Psoas muscle (tissue), 8 donors: ENCODE results near the gene ATP13A1. TPM values are rescaled to one million over a fixed set of nuclear protein-coding genes. Genes with fewer than 3 reads are reported as not detected.

Experiments
- ATAC-seq, 4 donors: fragments of 200-7000 bp; cut with Tn5 transposase; one replicate each; pipeline ENCODE4 v1.9.1; 2020; ENCODE audit warnings: moderate library complexity in 3 of 4, mild to moderate bottlenecking in 2 of 4
- DNase-seq, 2 donors: peaks; one replicate each; pipeline ENCODE4 v3.0.0-alpha.2; 2020
- H3K27ac ChIP-seq: fragments of 200-600 bp; one replicate; pipeline ENCODE4 v1.8.0; 2022
- H3K27me3 ChIP-seq, 3 donors: fragments of 200-600 bp in 1 of 3; one replicate each; pipeline versions ENCODE4 v1.6.1 to v1.8.0; 2013 to 2022; ENCODE audit warnings: low read length in 2 of 3, mild to moderate bottlenecking in 2 of 3, moderate library complexity in 1 of 3; ENCODE audit not compliant: insufficient read depth in 3 of 3
- H3K36me3 ChIP-seq, 2 donors: fragments of 200-600 bp in 1 of 2; one replicate each; pipeline versions ENCODE4 v1.6.1 to v1.8.0; 2013 to 2022; ENCODE audit warnings: low read depth in 1 of 2, mild to moderate bottlenecking in 1 of 2, moderate library complexity in 1 of 2; ENCODE audit not compliant: insufficient read depth in 1 of 2
- H3K4me1 ChIP-seq: fragments of 200-600 bp; one replicate; pipeline ENCODE4 v1.8.0; 2022
- H3K4me3 ChIP-seq: fragments of 200-600 bp; one replicate; pipeline ENCODE4 v1.8.0; 2022; ENCODE audit warnings: mild to moderate bottlenecking
- H3K9me3 ChIP-seq: fragments of 200-600 bp; one replicate; pipeline ENCODE4 v1.8.0; 2022
- CTCF ChIP-seq: fragments of 200-600 bp; IDR thresholded peaks from one replicate; pipeline ENCODE4 v1.8.0; 2022; ENCODE audit warnings: antibody characterized with exemption
- WGBS, 3 donors: extraction: QIAGEN DNeasy Blood & Tissue Kit; methylation state at CpG; one replicate each; pipeline versions ENCODE4 v1.1.6 to v1.1.7; 2013; 5-methylcytosine and 5-hydroxymethylcytosine counted together
- intact Hi-C, 2 donors: fragments of 100-400 bp; cut with DNase I; formaldehyde crosslinking; loops; one replicate each; pipeline versions ENCODE4 v1.11.0 to v1.14.2; 2022
- polyA plus RNA-seq, 3 donors: library from polyadenylated mRNA; stranded (reverse); fragments of 200-250 nt; gene quantifications; one replicate each; pipeline ENCODE4 v1.2.3, GENCODE V29; 2013
- total RNA-seq, 4 donors: library from RNA; stranded (reverse); fragmentation: NEBNext Ultra II Directional in 2 of 4; extraction: Animal tissue kit (Norgen Biotek cat#: 25700) in 2 of 4; gene quantifications; one replicate each; pipeline versions ENCODE4 v1.2.1 to v1.2.4, GENCODE V29; 2021 to 2023
- donor health status: healthy with polysubstance abuse.
- donor health status: DM: no; HTN: no; CAD: no; lungs with moderate emphysema.
- donor health status: Bipolar disorder and iron deficiency.
- donor health status: healthy.
- donor health status: DM: yes; HTN: yes; CAD: no.
- donor health status: DM: no; HTN: no; CAD: no.
- donor health status: DM: no; HTN: no; CAD: no.
- donor health status: DM: yes; HTN: yes; CAD: no.

ATP13A1 gene
- total and polyA plus RNA-seq, 7 donors, result 15.4 to 27.5 (median 20.6) TPM

- H3K4me1 ChIP-seq, result no peaks in the 10 kb centered on the region
- DNase-seq, result no peak
- peaks cover 19 to 100% of the 10 kb centered on the region in 2 donors for H3K36me3 ChIP-seq
- H3K9me3 ChIP-seq, result no peaks in the 10 kb centered on the region
- WGBS, 3 donors, result 90 to 92% (median 92%) methylated on average over 24 of the region's 24 CpGs
- TF ChIP-seq CTCF, result no peak
- intact Hi-C loops, result no loop called here
- no peak overlapping the region for H3K27ac ChIP-seq
- no peak for ATAC-seq
- H3K27me3 ChIP-seq, result no peaks in the 10 kb centered on the region
- no peak overlapping the region for H3K4me3 ChIP-seq
Measured at GRCh38 chr19:19652482-19653295, 10.8 kb downstream of the ATP13A1 start.

- Histone ChIP-seq H3K27ac (no peak overlapping the region), H3K36me3 (peaks cover 17 to 100% of the 10 kb centered on the region in 2 donors), H3K27me3 (no peaks in the 10 kb centered on the region), H3K4me3 (no peak overlapping the region), H3K4me1 (no peaks in the 10 kb centered on the region), H3K9me3 (no peaks in the 10 kb centered on the region)
- ATAC-seq (peak in 2 of 4 donors; percentile 19 to 23), DNase-seq (no peak)
- TF ChIP-seq CTCF, result no peak
- intact Hi-C loops, result no loop called here
- 39 to 45% (median 41%) methylated on average over 13 of the region's 13 CpGs for WGBS, 3 donors
Measured at GRCh38 chr19:19651076-19651475, 12.4 kb downstream of the ATP13A1 start.

- 37 to 54% (median 38%) methylated on average over 9 of the region's 9 CpGs for WGBS, 3 donors
- no peak for TF ChIP-seq CTCF
- H3K9me3 ChIP-seq, result no peaks in the 10 kb centered on the region
- intact Hi-C loops, result no loop called here
- H3K4me3 ChIP-seq, result no peak overlapping the region
- peak overlapping the region; percentile 36 for H3K27ac ChIP-seq
- no peak for DNase-seq
- no peaks in the 10 kb centered on the region for H3K4me1 ChIP-seq
- ATAC-seq, result peak in 3 of 4 donors; percentile 59 to 79 (median 65)
- H3K36me3 ChIP-seq, result peaks cover 20 to 100% of the 10 kb centered on the region in 2 donors
- H3K27me3 ChIP-seq, result no peaks in the 10 kb centered on the region
Measured at GRCh38 chr19:19650331-19650730, 13.1 kb downstream of the ATP13A1 start.

- Histone ChIP-seq H3K9me3 (no peaks in the 10 kb centered on the region), H3K27ac (no peak overlapping the region), H3K36me3 (peaks cover 14 to 100% of the 10 kb centered on the region in 2 donors), H3K27me3 (no peaks in the 10 kb centered on the region), H3K4me3 (no peak overlapping the region), H3K4me1 (no peaks in the 10 kb centered on the region)
- no peak for ATAC-seq
- 93 to 96% (median 94%) methylated on average over 21 to 22 of the region's 22 CpGs for WGBS, 3 donors
- no peak for DNase-seq
- TF ChIP-seq CTCF, result no peak
- intact Hi-C loops, result loop anchor here in 1 of 2 donors (5.0 kb wide), 1 partner anchor 117 kb away; no protein-coding TSS in a partner anchor
Measured at GRCh38 chr19:19649580-19649995, 13.9 kb downstream of the ATP13A1 start.
